Left colon (tissue), 2 donors: ENCODE data around the gene MEGF11. TPM values are rescaled to one million over a fixed set of nuclear protein-coding genes. Genes with fewer than 3 reads are reported as not detected.
"Not testable (repeated sequence)": the region's sequence is repeated elsewhere in the genome, so short reads cannot be mapped to it uniquely, and the experiment has no call there.

Experiments
- ATAC-seq: fragments of 200-7000 bp; cut with Tn5 transposase; one replicate; pipeline ENCODE4 v1.9.1; 2020; ENCODE audit warnings: mild to moderate bottlenecking, moderate library complexity
- DNase-seq, 2 donors: peaks; one replicate each; pipeline ENCODE4 v3.0.0-alpha.2; 2020
- intact Hi-C, 2 donors: fragments of 100-400 bp; cut with DNase I in 1 of 2; cut with micrococcal nuclease in 1 of 2; formaldehyde crosslinking; loops; one replicate each; pipeline versions ENCODE4 v1.11.2 to v1.14.0; 2022; cut with DNase I, micrococcal nuclease
- total RNA-seq, 2 donors: library from RNA; stranded (reverse); fragmentation: NEBNext Ultra II Directional; extraction: Animal tissue kit (Norgen Biotek cat#: 25700); gene quantifications; one replicate each; pipeline ENCODE4 v1.2.1, GENCODE V29; 2021
- donor health status: DM: no; HTN: no; CAD: no.
- donor health status: DM: yes; HTN: yes; CAD: no.

The MEGF11 gene
- total RNA-seq, 2 donors from 2014 or later = not detected

DNA sequence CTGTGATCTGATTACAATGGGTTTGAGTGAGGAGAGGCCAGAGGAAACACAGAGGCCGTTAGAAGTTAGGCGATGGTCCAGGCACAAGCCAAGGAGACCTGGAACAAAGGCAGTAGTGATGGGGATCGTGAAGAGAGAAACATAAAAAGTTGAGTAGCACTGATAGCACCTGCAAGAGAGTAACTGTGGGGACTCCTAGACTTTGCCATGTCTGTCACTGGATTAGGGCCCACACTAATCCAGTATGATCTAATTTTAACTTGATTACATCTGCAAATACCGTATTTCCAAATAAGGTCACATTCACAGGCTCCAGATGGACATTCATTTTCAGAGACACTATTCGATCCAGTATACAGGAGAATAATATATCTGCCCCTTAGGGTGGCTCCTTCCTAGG lies 239.5 kb downstream of the MEGF11 start:
- no peak for ATAC-seq
- intact Hi-C loops = no loop called here
- DNase-seq = no peak

DNA sequence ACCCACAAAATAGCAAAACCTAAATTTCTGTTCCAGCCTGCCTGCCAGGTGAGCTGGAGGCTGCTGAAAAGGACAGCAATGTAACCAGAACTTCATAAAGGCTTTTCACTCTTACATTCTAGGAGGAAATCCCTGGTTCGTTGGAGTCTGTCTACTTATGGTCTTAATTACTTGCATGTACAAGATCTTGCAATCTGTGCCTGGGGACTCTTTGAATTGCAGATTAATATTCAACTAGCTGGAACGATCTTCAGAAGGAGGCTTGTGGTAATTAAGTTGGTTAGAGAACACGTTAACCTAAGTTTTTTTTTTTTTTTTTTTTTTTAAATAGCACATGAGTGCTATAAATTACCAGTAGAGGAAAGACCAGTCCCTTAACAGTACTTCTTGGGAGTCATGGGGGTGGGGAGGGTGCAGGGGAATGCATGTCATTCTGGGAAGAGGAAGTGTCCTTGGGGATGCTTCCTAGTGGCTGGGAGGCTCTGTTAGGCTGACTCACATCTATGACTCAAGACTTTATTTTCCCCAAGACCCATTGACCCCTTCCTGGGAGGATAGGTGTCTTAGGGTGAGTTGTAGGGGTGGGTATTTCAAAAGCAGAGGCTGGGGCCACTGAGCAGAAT lies 244.5 kb downstream of the MEGF11 start:
- intact Hi-C loops = no loop called here
- ATAC-seq (peak; percentile 97), DNase-seq (peak; percentile 51 to 75)

DNA sequence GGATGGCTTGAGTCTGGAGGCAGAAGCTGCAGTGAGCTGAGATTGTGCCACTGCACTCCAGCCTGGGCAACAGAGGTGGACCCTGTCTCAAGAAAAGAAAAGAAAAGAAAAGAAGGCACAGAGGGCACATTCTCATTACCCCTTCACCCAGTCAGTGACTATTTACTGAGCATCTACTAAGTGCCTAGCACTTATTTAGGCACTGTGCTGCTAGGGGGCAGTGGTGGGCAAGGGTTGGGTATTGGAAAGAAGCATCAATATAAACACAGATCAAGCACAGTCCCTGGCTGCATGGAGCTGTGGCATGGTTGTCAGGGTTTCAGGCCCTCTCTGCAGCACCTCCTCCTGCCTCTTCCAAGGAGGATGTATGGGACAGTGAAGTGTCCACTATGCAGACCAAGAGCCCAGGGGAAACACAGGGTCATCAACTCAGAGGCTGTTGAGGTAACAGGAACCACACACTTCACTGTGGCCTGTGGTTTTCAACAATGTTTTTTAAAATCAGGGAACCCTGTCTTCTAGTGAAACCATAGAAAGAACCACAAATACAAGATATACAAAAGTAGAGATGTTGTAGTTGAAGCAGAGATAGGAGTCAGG lies 245.8 kb downstream of the MEGF11 start:
- intact Hi-C loops = no loop called here
- DNase-seq = peak in 1 of 2 donors; percentile 23
- no peak for ATAC-seq

DNA sequence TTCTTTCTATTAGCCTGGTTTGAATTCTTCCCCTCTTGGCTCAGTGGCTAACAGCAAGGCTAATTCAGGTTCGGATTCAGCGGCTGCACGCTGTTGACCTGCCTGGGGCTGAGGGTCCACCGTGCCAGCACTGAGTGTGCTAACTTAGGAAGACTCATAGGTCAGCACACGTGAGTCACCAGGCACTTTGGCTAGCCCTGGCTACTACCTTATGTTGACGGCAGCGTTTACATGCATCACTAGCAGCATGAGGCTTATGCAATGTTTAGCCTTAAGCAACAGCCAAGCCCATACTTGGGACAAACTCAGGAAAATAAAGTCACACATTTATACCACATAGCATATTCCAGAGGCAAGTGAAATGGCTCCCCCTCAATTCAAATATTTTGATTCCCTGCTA lies 246.6 kb downstream of the MEGF11 start:
- intact Hi-C loops = no loop called here
- no peak for DNase-seq
- no peak for ATAC-seq

DNA sequence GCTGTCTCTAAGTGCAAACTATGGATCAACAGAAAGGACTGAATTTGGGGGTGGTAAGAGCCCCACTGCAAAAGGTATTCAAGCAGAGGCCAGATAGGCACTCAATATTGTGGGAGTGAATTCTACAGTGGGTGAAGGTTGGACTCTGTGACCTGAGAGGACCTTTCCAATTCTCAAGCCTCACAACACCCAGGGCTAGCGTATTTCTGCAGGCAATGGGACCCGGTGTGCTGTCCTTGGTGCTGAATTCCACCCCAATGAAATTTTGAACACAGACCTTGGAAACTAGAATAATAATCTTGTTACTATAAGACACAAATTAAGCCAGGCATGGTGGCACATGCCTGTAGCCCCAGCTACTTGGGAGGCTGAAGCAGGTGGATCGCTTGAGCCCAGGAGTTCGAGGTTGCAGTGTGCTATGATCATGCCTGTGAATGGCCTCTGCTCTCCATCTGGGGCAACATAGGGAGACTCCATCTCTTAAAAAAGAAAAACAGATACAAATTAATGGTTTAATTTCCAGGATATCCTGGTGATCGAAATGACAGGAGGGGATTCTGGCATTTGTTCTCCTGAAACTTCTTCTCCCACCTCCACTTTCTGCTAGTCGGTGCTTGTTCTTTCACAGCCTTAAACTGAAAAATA lies 248.8 kb downstream of the MEGF11 start:
- ATAC-seq (no peak), DNase-seq (peak in 1 of 2 donors; percentile 31)
- intact Hi-C loops = no loop called here

DNA sequence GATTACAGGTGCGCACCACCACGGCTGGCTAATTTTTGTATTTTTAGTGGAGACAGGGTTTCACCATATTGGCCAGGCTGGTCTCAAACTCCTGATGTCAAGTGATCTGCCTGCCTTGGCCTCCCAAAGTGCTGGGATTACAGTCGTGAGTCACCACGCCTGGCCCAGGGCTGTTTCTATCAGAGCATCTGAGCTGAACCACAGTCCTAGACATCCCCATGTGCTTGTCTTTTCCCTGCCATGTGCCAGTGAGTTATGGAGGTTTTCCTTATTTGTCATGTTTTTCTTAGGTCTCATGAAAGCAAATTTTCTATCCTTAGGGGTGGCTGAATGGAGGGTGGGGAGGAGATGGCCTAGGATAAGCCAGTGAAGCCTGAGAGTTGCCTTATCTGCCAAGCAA lies 250.4 kb downstream of the MEGF11 start:
- intact Hi-C loops, ATAC-seq, DNase-seq: not testable (repeated sequence)

GRCh38 chr15:66001717-66002426 lies 251.7 kb downstream of the MEGF11 start:
- ATAC-seq (no peak), DNase-seq (no peak)
- intact Hi-C loops = no loop called here

DNA sequence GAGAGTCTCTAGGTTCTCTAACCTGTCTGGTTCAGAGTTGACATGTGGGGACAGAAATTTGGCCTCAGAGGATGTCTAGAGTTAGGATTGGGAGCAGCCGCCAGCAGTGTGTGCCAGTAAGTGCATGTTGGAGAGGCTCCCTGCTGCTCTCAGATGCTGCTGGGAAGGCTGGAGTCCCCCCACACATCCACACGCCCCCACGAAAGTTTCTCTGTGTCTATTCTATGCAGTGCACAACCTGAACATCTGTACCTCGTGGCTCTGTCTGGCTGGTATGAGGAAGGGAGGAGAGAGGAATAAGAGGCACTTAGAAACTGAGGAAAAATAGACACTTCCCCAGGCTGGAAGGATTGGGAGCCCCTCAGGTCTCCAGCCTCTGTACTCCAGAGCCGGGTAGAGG lies 252.5 kb downstream of the MEGF11 start:
- DNase-seq (no peak), ATAC-seq (no peak)
- intact Hi-C loops = no loop called here

DNA sequence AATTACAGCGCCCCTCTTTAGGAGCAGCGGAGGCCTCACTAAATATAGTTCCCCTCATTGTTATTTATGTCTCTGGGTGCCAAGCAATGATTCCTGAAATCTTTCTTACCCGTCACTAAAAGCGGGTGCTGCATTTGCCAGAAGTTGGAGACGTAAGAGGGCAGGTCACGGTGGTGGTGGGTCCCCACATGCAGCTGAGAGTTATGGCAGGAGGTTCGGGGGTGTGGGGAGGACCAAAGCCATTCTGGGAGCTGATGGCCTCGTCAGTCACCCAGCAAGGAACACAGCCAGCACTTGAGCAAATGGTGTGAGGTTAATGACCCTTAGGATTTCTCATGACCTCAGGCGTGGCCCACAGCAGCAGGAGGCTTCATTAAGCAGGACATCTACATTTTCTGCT lies 255.1 kb downstream of the MEGF11 start:
- intact Hi-C loops = no loop called here
- DNase-seq (no peak), ATAC-seq (no peak)

GRCh38 chr15:65996901-65997300 lies 256.6 kb downstream of the MEGF11 start:
- no peak for DNase-seq
- ATAC-seq = no peak
- intact Hi-C loops = no loop called here

DNA sequence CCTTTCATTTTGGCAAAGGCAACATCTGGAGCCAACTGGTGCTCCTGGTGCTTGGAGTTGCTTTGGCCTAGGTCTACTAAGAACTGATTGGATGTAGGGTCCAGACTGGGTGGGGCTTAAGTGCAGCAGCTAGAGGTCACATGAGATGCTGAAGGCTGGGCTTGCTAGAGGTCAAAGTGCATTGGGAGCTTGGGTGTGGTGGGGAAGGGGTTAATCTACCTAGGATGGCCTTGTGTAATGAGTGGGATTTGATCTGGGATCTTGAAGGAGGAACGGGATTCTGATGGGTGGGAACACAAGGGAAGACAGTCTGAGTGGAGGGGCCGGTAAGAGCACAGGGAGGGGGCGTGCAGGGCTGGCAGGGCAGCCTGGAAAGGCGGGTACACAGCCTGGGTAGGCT lies 258.7 kb downstream of the MEGF11 start:
- ATAC-seq = no peak
- no peak for DNase-seq
- intact Hi-C loops = no loop called here

DNA sequence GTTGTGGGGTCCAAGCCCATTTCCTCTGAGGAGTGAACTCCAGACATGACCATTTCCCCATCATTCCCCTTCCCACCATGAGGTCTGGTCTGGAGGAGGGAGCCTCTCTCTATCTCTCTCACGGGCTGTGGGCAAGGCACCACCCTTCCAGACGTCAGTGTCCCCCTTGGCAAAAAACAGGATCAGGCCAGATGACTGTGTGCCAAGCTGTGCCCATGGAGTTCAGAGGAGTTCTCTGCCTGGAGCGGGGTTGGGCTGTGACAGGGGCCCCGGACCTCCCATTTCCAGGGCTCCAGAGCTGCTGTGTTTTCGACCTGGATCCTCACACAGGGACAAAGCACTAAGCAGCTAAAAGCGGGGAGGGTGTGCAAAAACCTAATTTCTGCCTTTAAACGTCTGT lies 259.8 kb downstream of the MEGF11 start:
- no peak for DNase-seq
- no peak for ATAC-seq
- intact Hi-C loops = no loop called here

- no peak for DNase-seq
- no peak for ATAC-seq
- intact Hi-C loops = no loop called here
These were observed 260.3 kb downstream of the MEGF11 start for GRCh38 chr15:65993236-65993635.

- DNase-seq (no peak), ATAC-seq (no peak)
- intact Hi-C loops = no loop called here
These were observed 261.6 kb downstream of the MEGF11 start for GRCh38 chr15:65991721-65992483.

DNA sequence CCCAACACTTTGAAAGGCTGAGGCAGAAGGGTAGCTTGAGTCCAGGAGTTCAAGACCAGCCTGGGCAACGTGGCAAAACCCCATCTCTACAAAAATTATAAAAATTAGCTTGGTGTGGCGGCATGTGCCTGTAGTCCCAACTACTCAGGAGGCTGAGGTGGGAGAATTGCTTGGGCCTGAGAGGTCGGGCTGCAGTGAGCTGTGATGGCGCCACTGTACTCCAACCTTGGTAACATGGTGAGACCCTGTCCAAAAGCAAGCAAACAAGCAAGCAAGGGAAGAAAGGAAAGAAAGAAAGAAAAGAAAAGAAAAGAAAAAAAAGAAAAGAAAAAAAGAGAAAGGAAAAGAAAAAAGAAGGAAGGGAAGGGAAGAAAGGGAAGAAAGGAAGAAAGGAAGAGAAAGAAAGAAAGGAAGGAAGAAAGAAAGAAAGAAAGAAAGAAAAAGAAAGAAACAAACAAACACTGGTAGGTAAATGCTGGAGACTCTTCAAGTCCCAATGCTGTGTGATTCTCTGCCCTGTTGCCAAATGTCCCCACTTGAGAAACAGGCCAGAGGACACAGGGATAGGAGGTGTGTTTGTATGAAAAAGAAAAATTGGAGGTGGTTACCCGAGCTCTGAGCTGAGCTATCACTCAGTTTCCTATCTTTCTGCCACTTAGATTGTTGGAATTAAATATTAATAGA lies 263.1 kb downstream of the MEGF11 start:
- intact Hi-C loops = no loop called here
- DNase-seq (no peak), ATAC-seq (no peak)

GRCh38 chr15:65987100-65987499 lies 266.4 kb downstream of the MEGF11 start:
- intact Hi-C loops = loop anchor here in 1 of 2 donors (10.0 kb wide), 1 partner anchor 298 kb away; no protein-coding TSS in a partner anchor
- DNase-seq = no peak
- no peak for ATAC-seq

GRCh38 chr15:65986416-65986815 lies 267.1 kb downstream of the MEGF11 start:
- intact Hi-C loops = loop anchor here in 1 of 2 donors (10.0 kb wide), 1 partner anchor 298 kb away; no protein-coding TSS in a partner anchor
- DNase-seq = no peak
- no peak for ATAC-seq

- DNase-seq (no peak), ATAC-seq (peak; percentile 57)
- intact Hi-C loops = loop anchor here in 1 of 2 donors (10.0 kb wide), 1 partner anchor 299 kb away; no protein-coding TSS in a partner anchor
These were observed 268.2 kb downstream of the MEGF11 start for GRCh38 chr15:65985387-65985786.
